NCI-H345 treated with DMSO at 0.1 percent for 48 hours (cell line): ENCODE measurements around the gene PPP1R18.
"Not testable (repeated sequence)": the region's sequence is repeated elsewhere in the genome, so short reads cannot be mapped to it uniquely, and the experiment has no call there.

Experiments used
- DNase-seq: peaks from one replicate; lab custom pipeline; 2025; ENCODE audit not compliant: unreplicated experiment; lab: John Stamatoyannopoulos, UW

Gene PPP1R18

DNA sequence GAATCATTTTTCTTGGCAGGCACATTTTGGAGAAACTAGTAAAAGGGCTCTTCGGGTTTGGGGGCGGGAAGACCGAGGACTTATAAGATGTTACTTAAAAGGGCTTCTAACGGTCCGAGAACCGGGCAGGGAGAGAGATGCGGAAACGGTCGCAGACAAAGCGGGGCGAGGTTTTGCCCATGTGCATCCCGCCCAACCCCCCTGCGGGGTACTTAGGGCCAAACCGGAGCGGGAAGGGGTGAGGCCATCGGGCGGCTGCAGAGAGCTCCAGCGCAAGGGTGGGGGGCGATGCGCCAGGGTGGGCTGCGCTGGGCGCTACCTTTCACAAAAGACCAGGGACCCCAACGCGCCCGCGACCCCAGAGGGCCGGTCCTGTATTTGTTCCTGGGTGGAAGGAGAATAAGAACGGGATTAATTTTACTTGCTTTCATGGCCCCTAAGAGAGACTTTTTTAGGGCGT lies 34.3 kb upstream of the PPP1R18 start:
- peak; percentile 40 for DNase-seq

DNA sequence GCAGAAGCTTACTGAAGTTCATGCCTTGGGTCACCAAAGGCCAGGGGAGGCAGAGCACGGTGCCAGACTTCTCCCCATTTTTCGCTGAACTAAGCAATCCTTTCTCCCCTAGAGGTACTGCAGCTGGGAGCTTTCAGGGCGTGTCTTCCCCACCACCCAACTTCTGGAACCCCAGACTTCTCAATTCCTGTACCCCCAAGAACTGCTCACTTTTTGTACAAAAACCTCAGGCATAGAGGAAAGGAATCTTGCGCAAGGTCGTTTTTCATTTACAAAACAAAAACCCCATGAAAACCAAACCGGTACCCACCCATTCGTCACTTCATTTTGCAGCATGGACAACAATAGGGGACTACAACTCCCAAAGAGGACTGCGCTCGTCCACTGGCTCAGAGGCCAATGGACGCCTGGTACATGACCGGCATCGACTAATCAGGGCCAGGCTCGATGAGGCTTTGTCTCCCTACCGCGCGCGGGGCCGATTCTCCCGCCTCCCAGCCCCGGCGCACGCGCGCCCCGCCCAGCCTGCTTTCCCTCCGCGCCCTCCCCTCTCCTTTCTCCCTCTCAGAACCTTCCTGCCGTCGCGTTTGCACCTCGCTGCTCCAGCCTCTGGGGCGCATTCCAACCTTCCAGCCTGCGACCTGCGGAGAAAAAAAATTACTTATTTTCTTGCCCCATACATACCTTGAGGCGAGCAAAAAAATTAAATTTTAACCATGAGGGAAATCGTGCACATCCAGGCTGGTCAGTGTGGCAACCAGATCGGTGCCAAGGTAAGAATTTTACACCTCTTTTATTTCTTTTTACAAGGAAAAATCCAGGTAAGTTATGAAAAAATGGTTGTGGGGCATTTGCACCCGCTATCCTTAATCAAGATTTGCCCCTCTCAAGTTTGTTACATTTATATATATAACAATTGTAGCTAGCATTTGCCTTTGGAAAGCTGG lies 33.6 kb upstream of the PPP1R18 start, which contains the start of gene TUBB:
TUBB (plus strand) TSS at position 562 of the 947 bp plus-strand sequence; CDS start at position 717, 155 bp downstream.
- DNase-seq: peak; percentile 95

DNA sequence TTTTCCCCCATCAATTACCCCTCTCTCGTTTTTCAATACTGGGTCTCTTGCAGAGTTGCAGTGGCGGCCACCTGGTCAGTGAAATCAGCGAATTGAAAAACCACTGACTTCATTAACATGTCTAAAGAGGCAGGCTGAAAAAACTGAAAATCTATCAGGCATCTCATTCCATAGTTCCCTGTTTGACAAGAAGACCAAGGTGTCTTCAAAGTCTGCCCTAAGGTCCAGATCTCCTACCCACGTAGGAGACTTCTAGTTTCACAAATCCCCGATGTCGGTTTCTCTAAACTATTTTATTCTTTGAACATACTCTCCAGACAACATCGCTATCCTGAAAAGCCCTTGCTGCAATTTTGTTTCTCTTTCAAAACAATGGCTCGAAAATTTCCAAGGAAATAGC lies 32.9 kb upstream of the PPP1R18 start:
- no peak for DNase-seq

DNA sequence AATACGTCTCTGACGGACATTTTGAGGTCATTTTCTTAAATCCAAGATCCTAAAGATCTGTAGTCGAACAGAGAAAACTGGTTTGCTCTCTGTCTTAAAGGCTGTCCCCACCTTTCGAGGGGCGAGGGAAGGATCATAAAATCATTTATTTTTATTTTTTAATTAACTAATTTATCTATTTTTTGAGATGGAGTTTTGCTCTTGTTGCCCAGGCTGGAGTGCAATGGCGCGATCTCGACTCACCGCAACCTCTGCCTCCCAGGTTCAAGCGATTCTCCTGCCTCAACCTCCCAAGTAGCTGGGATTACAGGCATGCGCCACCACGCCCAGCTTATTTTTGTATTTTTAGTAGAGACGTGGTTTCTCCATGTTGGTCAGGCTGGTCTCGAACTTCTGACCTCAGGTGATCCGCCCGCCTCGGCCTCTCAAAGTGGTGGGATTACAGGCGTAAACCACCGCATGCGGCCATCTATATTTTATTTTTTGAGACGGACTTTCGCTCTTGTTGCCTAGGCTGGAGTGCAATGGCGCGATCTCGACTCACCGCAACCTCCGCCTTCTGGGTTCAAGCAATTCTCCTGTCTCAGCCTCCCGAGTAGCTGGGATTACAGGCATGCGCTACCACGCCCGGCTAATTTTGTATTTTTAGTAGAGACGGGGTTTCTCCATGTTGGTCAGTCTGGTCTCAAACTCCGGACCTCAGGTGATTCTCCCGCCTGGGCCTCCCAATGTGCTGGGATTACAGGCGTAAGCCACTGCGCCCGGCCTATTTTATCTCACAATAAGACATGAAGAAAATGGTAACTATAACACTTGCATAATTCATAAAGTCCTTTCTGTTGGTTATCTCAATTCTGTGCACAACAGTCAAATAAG lies 31.6 kb upstream of the PPP1R18 start:
- not testable (repeated sequence) for DNase-seq

DNA sequence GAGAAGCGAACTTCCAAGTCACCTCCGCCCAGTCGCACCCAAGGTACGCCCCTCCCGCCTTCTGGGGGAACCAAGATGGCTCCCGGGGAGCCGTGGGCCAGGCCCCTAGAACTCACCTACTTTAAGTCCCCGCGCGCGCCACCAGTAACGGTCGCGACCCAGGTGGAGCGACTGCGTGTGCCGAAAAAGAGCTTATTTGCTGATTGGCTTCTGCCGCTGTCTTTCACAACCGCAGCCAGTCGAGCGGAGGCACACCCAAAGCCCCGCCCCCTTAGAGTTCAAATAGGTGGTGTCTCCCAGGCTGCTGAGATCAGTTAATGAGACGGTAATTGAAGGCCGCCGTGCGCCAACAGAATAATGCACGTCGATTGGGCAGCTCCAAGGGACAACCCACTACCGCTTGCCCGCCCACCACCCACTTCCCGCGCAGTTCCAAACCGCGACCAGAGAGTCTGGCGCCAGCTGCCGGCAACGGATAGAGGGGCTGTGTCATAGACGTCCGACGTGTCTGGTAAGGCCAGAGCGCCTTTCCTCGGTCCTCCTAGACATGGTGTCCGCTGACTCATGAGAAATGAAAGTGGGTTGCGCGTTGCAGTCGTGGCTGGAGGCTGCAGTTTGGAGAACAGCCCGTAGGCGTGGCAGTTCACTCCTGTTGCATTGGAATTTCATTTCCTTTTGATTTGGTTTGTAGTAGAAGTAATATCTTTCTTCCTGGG lies 30.8 kb upstream of the PPP1R18 start, which contains the start of gene MDC1:
MDC1 (minus strand) TSS at position 153 of the 716 bp plus-strand sequence. CDS start 2,106 bp downstream, outside the sequence.
- DNase-seq: peak; percentile 99

DNA sequence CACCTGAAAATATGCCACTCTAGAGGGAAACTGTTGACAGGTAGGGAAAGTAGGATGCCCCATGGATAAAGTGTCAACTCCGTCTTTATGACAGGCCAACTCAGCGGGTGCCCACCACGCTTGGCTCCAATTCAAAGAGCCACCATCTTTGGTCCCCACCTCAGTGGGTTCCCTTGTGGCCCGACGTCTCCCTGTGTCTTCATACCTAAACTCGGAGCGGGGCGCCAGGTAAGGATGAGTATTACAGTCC lies 30.4 kb upstream of the PPP1R18 start:
- no peak for DNase-seq

DNA sequence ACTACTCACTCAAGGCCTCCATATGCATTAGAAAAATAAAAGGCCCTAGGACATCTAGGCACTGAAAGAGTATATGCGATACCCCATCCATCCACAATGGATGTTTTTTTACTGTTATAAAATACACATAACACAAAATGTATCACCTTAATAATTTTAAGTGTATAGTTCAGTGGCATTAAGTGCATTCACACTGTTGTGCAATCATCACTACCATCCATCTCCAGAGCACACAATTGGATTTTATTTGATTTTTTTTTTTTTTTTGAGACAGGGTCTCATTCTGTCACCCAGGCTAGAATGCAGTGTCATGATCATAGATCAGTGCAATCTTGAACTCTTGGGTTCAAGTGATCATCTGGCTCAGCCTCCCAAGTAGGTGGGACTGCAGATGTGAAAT lies 27.8 kb upstream of the PPP1R18 start:
- no peak for DNase-seq

DNA sequence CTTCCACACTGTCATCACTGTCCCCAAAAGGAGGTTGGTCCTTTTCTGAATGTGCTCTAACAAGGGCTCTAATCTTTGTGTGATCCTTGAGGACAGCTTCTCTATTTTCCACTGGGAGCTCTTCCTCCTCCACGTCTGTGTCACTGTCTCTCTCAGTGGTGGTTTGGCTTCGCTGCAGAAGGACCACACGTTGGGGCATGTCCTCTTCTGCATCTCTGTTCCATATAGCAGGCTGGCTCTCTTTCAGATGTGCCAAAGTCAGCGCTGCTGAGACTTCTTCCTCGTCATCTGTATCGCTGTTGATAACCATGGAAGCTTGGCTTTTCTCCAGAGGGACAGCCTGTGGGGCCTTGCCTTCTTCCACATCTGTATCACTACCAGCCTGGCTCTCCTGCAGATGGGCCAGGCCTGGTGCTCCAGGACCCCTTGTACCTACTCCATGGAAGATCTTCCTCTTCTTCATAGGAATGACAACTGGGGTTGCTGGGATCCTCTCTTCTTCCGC lies 26.0 kb upstream of the PPP1R18 start:
- no peak for DNase-seq

DNA sequence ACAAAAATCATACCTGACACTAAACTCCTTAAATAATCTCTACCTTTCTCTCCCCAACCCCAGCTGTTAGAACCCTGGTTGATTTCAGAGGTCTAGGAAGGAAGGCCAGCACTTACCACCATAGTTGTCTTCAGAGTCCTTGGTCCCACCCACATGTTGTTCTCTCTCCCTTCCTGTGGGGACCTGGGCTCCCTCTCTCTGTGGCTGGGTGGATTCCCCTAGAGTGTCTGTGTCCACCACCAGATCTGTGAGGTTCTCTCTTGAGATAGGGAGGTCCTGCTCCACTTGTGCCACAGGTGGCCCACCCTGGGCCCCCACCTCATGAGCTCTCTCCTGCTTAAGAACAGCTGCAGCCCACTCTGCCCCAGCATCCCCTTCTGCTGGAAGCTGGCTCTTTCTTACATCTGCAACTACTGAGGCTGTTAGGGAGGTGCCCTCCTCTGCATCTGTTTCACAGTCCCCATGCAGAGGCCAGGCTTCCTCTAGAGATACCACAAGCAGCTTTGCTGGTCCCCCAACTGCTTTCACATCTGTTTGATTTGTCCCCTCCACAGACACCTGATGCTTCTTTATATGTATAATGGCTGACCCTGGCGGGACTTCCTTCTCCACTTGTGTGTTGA lies 25.4 kb upstream of the PPP1R18 start:
- DNase-seq: no peak

DNA sequence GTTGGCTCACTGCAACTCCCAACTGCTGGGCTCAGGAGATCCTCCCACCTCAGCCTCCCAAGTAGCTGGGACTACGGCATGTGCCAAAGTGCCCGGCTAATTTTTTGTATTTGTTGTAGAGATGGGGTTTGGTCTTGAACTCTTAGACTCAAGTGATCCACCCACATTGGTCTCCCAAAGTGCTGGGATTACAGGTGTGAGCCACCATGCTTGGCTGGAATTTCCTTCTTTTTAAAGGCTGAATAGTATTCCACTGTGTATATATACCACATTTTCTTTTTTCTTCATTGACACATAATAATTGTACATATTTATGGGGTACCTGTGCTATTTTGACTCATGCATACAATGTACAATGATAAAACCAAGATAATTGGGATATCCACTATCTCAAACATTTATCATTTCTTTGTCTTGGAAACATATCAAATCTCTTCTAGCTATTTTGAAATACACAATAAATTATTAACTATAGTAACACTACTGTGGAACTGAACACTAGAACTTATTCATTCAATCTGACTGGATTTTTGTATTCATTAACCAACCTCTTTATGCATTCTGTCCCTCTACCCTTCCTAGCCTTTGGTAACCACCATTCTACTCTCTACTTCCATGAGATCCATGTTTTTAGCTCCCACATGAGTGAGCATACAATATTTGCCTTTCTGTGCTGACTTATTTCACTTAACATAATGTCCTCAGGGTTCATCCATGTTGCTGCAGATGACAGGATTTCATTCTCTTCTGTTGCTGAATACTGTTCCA lies 22.8 kb upstream of the PPP1R18 start:
- DNase-seq: no peak

DNA sequence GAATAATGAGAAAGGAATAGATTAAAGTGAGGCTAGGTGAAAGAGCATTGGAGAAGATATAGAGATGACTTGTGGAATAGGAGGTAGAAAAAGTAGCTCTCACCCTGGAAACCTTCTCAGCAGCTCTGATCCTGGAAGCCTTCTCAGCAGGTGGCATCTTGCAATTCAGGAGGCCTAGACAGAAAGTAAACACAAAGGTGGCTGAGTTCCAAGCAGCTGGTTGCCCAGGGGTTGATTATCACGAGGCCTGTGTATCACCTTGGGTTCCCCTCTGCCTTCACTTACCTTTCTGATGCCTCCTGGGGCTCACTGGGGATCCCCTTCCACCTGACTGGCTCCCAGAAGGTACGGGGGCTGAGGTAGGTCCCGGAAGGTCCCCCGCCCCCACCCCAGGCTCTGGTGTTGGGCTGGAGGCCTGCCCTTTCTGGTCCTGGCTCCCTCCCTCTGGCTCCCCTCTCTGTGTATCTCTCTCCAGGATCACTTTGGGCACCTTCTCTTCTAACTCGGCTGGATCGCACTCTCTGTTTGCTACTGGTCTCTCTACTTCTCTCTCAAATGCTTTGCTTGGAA lies 20.9 kb upstream of the PPP1R18 start:
- DNase-seq: peak; percentile 84

DNA sequence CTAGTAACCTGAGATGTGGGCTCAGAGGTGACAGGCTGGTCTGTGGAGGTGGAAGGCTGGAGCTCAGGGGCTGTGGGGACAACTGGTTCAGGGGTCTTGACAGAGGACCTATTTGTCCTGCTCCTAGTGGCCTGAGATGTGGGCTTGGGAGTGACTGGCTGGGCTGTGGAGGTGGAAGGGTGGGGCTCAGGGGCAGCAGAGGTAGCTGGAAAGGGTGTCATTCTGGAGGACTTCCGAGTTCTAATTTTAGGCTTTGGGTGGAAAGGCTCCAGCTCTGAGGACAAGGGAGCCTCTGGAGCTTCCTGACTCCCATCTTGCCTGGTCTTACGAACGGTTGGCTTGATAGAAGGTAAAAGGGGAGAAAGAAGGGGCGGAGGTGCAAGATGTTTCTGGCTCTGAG lies 19.2 kb upstream of the PPP1R18 start:
- DNase-seq: no peak

DNA sequence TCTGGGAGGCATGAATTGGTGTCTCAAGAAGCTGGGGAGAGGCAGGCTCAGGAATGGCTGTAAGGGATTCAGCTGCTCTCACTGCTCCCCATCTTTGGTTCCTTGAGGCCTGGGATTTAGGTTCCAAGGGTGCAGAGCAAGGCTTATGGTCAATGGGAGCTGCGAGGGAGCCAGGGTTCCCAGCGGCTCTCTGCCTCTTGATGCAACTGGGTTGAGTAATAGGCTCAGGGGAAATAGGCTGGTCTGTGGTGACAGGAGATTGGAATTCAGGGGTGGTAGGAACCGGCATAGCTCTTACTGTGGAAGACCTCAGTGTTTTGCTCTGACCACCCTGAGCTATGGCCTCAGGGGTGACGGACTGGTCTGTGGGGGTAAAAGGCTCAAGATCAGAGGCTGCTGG lies 17.4 kb upstream of the PPP1R18 start:
- no peak for DNase-seq

DNA sequence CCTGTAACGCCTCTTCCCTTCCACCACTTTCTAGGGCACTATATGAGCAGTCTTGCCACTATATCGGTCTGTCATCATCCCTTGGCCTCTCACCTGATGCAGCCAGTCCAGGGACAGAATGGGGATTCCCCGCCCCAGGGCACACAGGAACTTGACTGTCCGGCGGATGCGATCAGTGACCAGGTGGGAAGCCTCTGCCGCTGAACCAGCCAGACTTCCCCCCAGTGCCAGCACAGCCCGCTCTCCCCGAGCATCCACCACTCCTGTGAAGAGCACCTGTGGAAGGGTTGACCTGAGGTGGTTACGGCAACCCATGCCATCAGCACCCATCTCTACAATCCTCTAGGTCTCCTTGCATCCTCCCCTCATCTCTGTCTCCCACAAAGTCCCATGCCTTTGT lies 16.6 kb upstream of the PPP1R18 start:
- DNase-seq: no peak

DNA sequence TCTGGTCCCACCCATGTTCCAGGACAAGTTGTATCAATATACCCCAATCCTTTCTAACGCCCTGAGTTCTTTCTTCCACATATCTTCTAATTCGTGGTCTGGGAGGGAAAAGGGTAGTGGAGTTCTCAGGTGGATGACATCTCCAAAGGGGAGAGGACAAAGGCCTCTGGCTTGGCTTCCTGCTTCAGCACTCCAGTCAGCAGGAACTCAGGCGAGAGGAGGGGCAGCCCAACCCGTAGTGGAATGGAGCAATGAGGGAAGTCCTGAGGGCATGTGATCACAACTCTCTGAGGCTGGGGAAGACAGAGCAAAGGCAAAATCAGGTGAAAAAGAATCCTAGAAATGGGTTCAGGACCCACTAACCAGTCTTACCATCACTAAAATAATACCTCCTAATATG lies 13.9 kb upstream of the PPP1R18 start:
- DNase-seq: no peak

DNA sequence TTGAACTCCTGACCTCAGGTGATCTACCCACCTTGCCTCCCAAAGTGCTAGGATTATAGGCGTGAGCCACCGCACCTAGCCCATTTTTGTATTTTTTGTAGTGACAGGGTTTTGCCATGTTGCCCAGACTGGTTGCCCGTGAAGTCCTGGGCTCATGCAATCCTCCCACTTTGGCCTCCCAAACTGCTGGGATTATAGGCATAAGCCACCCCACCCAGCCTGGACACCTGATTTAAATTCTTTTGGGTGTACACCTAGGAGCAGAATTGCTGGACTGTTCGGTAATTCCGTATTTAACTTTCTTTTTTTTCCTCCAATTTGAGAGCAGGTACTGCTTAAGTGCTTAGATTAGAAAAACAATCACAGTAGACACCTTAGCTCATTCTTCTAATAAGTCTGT lies 10.0 kb upstream of the PPP1R18 start:
- DNase-seq: no peak

DNA sequence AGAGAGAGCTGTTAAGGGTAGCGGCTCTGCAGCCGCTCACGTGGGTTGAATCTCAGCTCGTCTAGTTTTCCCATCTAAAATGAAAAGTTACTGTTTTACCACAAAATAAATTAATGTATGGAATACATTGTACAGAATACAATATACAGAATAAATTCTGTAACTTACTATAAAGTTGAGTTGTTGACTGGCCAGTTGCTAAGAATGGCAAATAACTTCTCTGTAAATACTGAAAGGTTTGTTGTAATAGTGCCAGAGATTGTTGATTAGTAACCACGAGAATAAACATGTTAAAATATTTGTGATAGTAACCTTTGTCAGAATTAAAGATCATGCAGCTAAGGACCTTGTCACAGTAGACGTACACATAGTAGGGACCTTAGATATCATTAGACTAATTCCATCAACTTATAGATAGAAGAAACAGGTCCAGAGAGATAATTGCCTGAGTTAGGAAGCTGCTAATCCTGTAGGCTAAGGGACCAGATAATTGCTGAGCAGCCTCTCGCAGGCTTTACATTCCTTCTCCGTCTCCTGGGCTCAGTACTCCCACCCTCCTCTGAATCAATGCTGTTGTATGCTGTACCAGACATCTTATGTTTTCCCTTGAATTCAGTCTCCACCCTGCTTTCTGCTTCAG lies 4.9 kb upstream of the PPP1R18 start:
- DNase-seq: no peak

DNA sequence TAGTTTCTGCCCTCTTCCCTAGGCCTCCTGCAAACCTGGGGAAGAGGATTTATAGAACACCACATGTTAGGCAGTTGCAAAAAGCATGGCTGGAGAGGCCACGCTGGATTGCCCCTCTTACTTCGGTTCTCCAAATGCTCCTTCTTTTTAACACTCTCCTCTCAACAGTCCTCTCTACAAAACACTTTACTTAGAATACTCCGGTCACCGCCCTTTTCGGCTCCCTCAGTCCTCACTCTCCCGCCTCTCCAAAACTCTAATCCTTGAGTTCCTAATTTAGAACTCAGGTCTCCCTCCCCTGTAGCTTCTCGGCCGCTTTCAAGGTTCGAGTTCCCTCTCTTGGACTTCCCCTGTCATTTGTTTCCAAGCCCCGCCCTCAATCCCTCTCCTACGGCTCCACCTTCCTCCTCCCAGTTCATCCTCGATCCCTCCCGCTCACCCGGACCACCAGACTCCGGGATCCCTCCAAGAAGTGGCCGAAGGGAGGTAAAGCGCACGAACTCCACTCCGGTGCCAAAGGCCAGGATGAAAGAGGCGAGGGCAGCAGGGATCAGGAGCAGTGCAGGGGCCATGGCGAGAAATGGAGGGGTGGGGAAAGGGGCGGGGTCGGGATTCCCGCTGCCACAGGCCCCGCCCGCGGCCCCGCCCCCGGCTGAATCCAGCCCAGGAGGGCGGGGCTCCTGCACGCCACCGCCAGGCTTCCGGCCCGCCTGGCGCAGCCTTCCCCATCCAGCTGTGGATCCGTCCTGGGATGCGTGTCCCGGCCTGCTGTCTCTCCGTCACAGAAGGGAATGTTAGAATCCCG lies 4.2 kb upstream of the PPP1R18 start, which contains the start of gene NRM:
NRM (minus strand) TSS at position 582 of the 805 bp plus-strand sequence; CDS start at position 572, 10 bp downstream.
- DNase-seq: peak; percentile 80
